Mammary epithelial cell (primary cell): ENCODE measurements around the gene IL36G.

Source experiments
- CTCF ChIP-seq, 2 donors: IDR thresholded peaks in 1 of 2; conservative IDR thresholded peaks in 1 of 2; 2 replicates each; pipeline ENCODE4 v1.5.1; 2011 to 2012; ENCODE audit warnings: inconsistent platforms in 2 of 2, low read length in 2 of 2, mild to moderate bottlenecking in 2 of 2, control low read depth in 1 of 2, low read depth in 1 of 2; ENCODE audit not compliant: insufficient read depth in 1 of 2; ENCODE audit errors: extremely low read depth in 1 of 2
- EZH2 ChIP-seq: IDR thresholded peaks from 2 replicates; pipeline ENCODE4 v1.6.1; 2012; ENCODE audit warnings: low read length, inconsistent platforms, borderline replicate concordance

DNA sequence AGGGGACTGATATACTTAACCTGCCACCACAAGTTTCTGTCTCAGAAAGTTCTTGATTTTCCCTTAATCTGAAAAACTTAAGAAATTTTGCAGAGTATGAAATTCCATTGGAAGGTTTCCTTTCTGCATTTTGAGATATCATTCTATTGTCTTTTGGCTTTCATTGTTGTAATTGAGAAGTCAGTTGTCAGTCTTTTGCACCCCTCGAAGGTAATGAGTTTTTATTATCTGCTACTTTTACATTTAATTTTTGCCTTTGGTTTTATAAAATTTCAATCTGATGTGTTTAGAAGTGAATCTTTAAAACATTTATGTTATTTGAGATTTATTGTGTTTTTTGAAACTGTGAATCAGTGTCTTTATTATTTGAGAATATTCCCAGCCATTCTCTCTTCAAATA is 22.6 kb downstream of the IL36G start:
- no peak for TF ChIP-seq EZH2
- TF ChIP-seq CTCF (conservative IDR thresholded peaks at IDR 0.05 in 1 of 2, IDR thresholded peaks at IDR 0.05 in 1 of 2; ENCODE audit: extremely low read depth in 1 of 2, insufficient read depth in 1 of 2, low read depth in 1 of 2, low read length in 2 of 2): no peak
